Endothelial cell of umbilical vein (primary cell): ENCODE measurements around the gene PAX8. TPM values are rescaled to one million over a fixed set of nuclear protein-coding genes. Genes with fewer than 3 reads are reported as not detected.

ENCODE experiments used
- BruUV-seq: library from RNA; stranded (reverse); fragments of 400-500 nt; replicated peaks from 2 replicates; lab custom pipeline; 2021; lab: Mats Ljungman, UMichigan
- CTCF ChIA-PET: fragments of 300-600, 350-600 bp; sonication (Branson Sonifier 250); formaldehyde crosslinking; loops from one replicate; lab custom pipeline; 2021; ENCODE audit warnings: antibody characterized with exemption, inconsistent platforms; lab: Charles Lee
- POLR2A ChIA-PET: fragments of 300-600, 350-600 bp; sonication (Branson Sonifier 250); formaldehyde crosslinking; loops from one replicate; lab custom pipeline; 2021; ENCODE audit warnings: antibody characterized with exemption, inconsistent platforms; lab: Charles Lee
- DNase-seq: peaks from one replicate; pipeline ENCODE4 v3.0.0-alpha.2; 2011; ENCODE audit warnings: low read depth, low spot score
- FAIRE-seq: peaks from 2 replicates; lab custom pipeline; 2011; peaks lifted over from hg19 to GRCh38; lab: Jason Lieb, UNC
- H2AFZ ChIP-seq: 2 replicates; pipeline ENCODE4 v1.6.0; 2012; ENCODE audit warnings: low read depth, low read length, control low read depth, inconsistent platforms
- H3K27ac ChIP-seq: 2 replicates; pipeline ENCODE4 v1.5.1; 2011; ENCODE audit warnings: low read depth, mild to moderate bottlenecking, control low read depth, low read length, moderate library complexity; ENCODE audit not compliant: insufficient read depth
- H3K27me3 ChIP-seq, 2 experiments: 2 replicates each; pipeline versions ENCODE4 v1.6.0 to v1.6.1; 2011; ENCODE audit warnings: low read length in 2 of 2, mixed read lengths in 1 of 2; ENCODE audit not compliant: control insufficient read depth in 2 of 2, insufficient read depth in 2 of 2
- H3K36me3 ChIP-seq, 2 experiments: 2 replicates in 1 of 2; 3 replicates in 1 of 2; pipeline ENCODE4 v1.5.1; 2011; ENCODE audit warnings: low read length in 2 of 2, mild to moderate bottlenecking in 1 of 2, moderate library complexity in 1 of 2; ENCODE audit not compliant: control insufficient read depth in 2 of 2, insufficient read depth in 2 of 2; ENCODE audit errors: extremely low read depth in 1 of 2
- H3K4me1 ChIP-seq: 3 replicates; pipeline ENCODE4 v1.5.1; 2011; ENCODE audit warnings: mild to moderate bottlenecking, low read length; ENCODE audit not compliant: control insufficient read depth, insufficient read depth; ENCODE audit errors: extremely low read depth
- H3K4me2 ChIP-seq: 2 replicates; pipeline ENCODE4 v1.6.1; 2011; ENCODE audit warnings: low read length, control low read depth, mixed read lengths; ENCODE audit not compliant: insufficient read depth
- H3K4me3 ChIP-seq, 3 experiments: fragments of 200-600 bp in 1 of 3; sonication (generic), shearing (Covaris generic) in 1 of 3; replicated peaks in 1 of 3; 2 replicates each; pipeline ENCODE4 v1.5.1; 2011 to 2016; ENCODE audit warnings: control low read depth in 3 of 3, low read length in 3 of 3, mild to moderate bottlenecking in 2 of 3, inconsistent platforms in 1 of 3, low read depth in 1 of 3, moderate library complexity in 1 of 3; ENCODE audit not compliant: insufficient read depth in 1 of 3
- H3K79me2 ChIP-seq: 2 replicates; pipeline ENCODE4 v1.6.0; 2012; ENCODE audit warnings: low read length, inconsistent platforms; ENCODE audit not compliant: control insufficient read depth, insufficient read depth
- H3K9ac ChIP-seq: replicated peaks from 2 replicates; pipeline ENCODE3; 2011; ENCODE audit warnings: low read length, control low read depth; ENCODE audit not compliant: insufficient read depth; ENCODE audit errors: extremely low read depth
- H3K9me1 ChIP-seq: replicated peaks from 3 replicates; pipeline ENCODE4 v1.6.0; 2011; ENCODE audit warnings: mild to moderate bottlenecking, low read length; ENCODE audit not compliant: control insufficient read depth, insufficient read depth; ENCODE audit errors: extremely low read depth
- H3K9me3 ChIP-seq: replicated peaks from 2 replicates; pipeline ENCODE4 v1.5.1; 2012; ENCODE audit warnings: low read length, inconsistent platforms; ENCODE audit not compliant: control insufficient read depth, insufficient read depth
- H4K20me1 ChIP-seq: replicated peaks from 2 replicates; pipeline ENCODE3; 2011; ENCODE audit warnings: mild to moderate bottlenecking, low read length; ENCODE audit not compliant: control insufficient read depth, insufficient read depth; ENCODE audit errors: extremely low read depth
- CTCF ChIP-seq, 2 donors: IDR thresholded peaks; 1 replicate in 1 of 2; 2 replicates in 1 of 2; pipeline ENCODE4 v1.5.1; 2011; ENCODE audit warnings: low read length in 2 of 2, mild to moderate bottlenecking in 2 of 2, moderate library complexity in 2 of 2, control low read depth in 1 of 2, inconsistent platforms in 1 of 2, low read depth in 1 of 2; ENCODE audit not compliant: insufficient read depth in 1 of 2; ENCODE audit errors: extremely low read depth in 1 of 2
- EZH2 ChIP-seq: IDR thresholded peaks from 2 replicates; pipeline ENCODE4 v1.6.1; 2012; ENCODE audit warnings: borderline replicate concordance, low read depth, mild to moderate bottlenecking, moderate library complexity, low read length, inconsistent platforms; ENCODE audit not compliant: severe bottlenecking
- FOS ChIP-seq: IDR thresholded peaks from 2 replicates; pipeline ENCODE4 v1.6.1; 2011; ENCODE audit warnings: mild to moderate bottlenecking, low read length, moderate library complexity, borderline replicate concordance; ENCODE audit not compliant: insufficient read depth
- GATA2 ChIP-seq: IDR thresholded peaks from 2 replicates; pipeline ENCODE4 v1.7.0; 2011; ENCODE audit warnings: low read depth, mild to moderate bottlenecking, moderate library complexity, mixed read lengths, low read length; ENCODE audit not compliant: insufficient read length, insufficient read depth
- JUN ChIP-seq: IDR thresholded peaks from 2 replicates; pipeline ENCODE4 v1.6.1; 2011; ENCODE audit warnings: borderline replicate concordance, low read depth; ENCODE audit not compliant: insufficient read length, insufficient read depth
- MAX ChIP-seq: IDR thresholded peaks from 2 replicates; pipeline ENCODE4 v1.6.1; 2011; ENCODE audit not compliant: insufficient read depth, insufficient read length
- MYC ChIP-seq: IDR thresholded peaks from one replicate; pipeline ENCODE4 v1.6.1; 2011; ENCODE audit warnings: mild to moderate bottlenecking, low read depth, low read length
- POLR2A ChIP-seq: IDR thresholded peaks from 2 replicates; pipeline ENCODE4 v1.6.1; 2012; ENCODE audit warnings: low read depth, mild to moderate bottlenecking, control low read depth, low read length
- POLR2AphosphoS5 ChIP-seq: IDR thresholded peaks from 2 replicates; pipeline ENCODE4 v1.6.1; 2012; ENCODE audit warnings: low read depth, mild to moderate bottlenecking, control low read depth, low read length, moderate library complexity; ENCODE audit not compliant: insufficient read depth
- dilution Hi-C: fragments of 300-500 bp; cut with MboI; formaldehyde crosslinking; loops from one replicate; pipeline ENCODE4 v1.15.0; 2019; ENCODE audit warnings: low sequenced_read_pairs; ENCODE audit not compliant: extremely low pct_ligation_motif_present
- intact Hi-C: fragments of 100-400 bp; cut with micrococcal nuclease; formaldehyde crosslinking; loops from one replicate; pipeline ENCODE4 v1.10.0; 2022
- polyA plus RNA-seq, 4 experiments: library from polyadenylated mRNA; depleted of rRNA in 3 of 4; stranded (reverse) in 3 of 4; unstranded in 1 of 4; fragments of >200 nt; gene quantifications; 2 replicates each; pipeline versions ENCODE4 v1.2.1 to v1.2.3, GENCODE V29; 2011 to 2012; ENCODE audit warnings: missing spikeins in 1 of 4
- total RNA-seq: library from RNA; stranded (reverse); gene quantifications from 2 replicates; pipeline ENCODE4 v1.2.3, GENCODE V29; 2021

Gene PAX8
- total and polyA plus RNA-seq, 2 donors (not counting 3 experiments of a cell fraction or from before 2014, with no cell fraction given), result 0.22 to 0.62 TPM

GRCh38 chr2:113264713-113265403 is 13.9 kb downstream of the PAX8 start:
- CTCF ChIA-PET, result interaction anchor here (0.8 to 2.3 kb wide), 2 partner anchors 16 to 127 kb away, joined by 3 to 8 read pairs; no protein-coding TSS in a partner anchor
- H4K20me1 ChIP-seq, result no peaks in the 10 kb centered on the region
- dilution Hi-C loops, result no loop called here

More at GRCh38 chr2:113264713-113265403, 13.9 kb downstream of the PAX8 start:
- TF ChIP-seq EZH2 (no peak), GATA2 (no peak), MAX (no peak), FOS (no peak), CTCF (IDR thresholded peaks at IDR 0.05; ENCODE audit: extremely low read depth in 1 of 2, insufficient read depth in 1 of 2, low read depth in 1 of 2, low read length in 2 of 2) (no peak), MYC (no peak), JUN (no peak), POLR2A (no peak), POLR2AphosphoS5 (no peak)
- H3K27me3 ChIP-seq, result peaks cover 0 to 11% of the 10 kb centered on the region in 2 experiments
- FAIRE-seq (no peak), DNase-seq (no peak)
- H3K79me2 ChIP-seq, result no peaks in the 10 kb centered on the region
- H3K4me1 ChIP-seq, result no peaks in the 10 kb centered on the region
- no peak overlapping the region for H3K9ac ChIP-seq
- no peaks in the 10 kb centered on the region for H3K9me1 ChIP-seq
- POLR2A ChIA-PET, result no interaction called here
- intact Hi-C loops, result no loop called here
- BruUV-seq, result no TSS peak
- no peak overlapping the region for H3K4me2 ChIP-seq
- no peak overlapping the region for H2AFZ ChIP-seq
- H3K27ac ChIP-seq, result no peak overlapping the region
- H3K9me3 ChIP-seq, result no peaks in the 10 kb centered on the region
- H3K4me3 ChIP-seq, result no peak overlapping the region
- peaks cover 0 to 8% of the 10 kb centered on the region in 2 experiments for H3K36me3 ChIP-seq
